Muscle of back (tissue), 11 donors: Measurements from ENCODE around the gene MMP14. TPM values are rescaled to one million over a fixed set of nuclear protein-coding genes. Genes with fewer than 3 reads are reported as not detected.
"Not testable (repeated sequence)": the region's sequence is repeated elsewhere in the genome, so short reads cannot be mapped to it uniquely, and the experiment has no call there.

ENCODE experiments used
- DNase-seq, 3 donors: peaks; one replicate each; pipeline versions ENCODE4 v3.0.0 to v3.0.0-alpha.2; 2013
- polyA plus RNA-seq, 10 donors: library from polyadenylated mRNA; unstranded; fragments of 120-200 nt; gene quantifications; one replicate each; pipeline ENCODE4 v1.2.1, GENCODE V29; 2013; ENCODE audit not compliant: insufficient read length in 10 of 10

MMP14 gene
- polyA plus RNA-seq, 10 donors: 138 to 238 (median 186) TPM

- peak in 1 of 3 donors; percentile 64 for DNase-seq
Measured at GRCh38 chr14:22838631-22839041, 2.3 kb downstream of the MMP14 start.

- no peak for DNase-seq
Measured at GRCh38 chr14:22839159-22839779, 2.9 kb downstream of the MMP14 start.

GRCh38 chr14:22841311-22841710, 4.9 kb downstream of the MMP14 start:
- no peak for DNase-seq

- no peak for DNase-seq
Measured at GRCh38 chr14:22841769-22842168, 5.4 kb downstream of the MMP14 start.

- no peak for DNase-seq
Measured at GRCh38 chr14:22842211-22843122, 6.1 kb downstream of the MMP14 start.

GRCh38 chr14:22843123-22843925, 6.9 kb downstream of the MMP14 start:
- DNase-seq: no peak

- DNase-seq: no peak
Measured at GRCh38 chr14:22844221-22845102, 8.1 kb downstream of the MMP14 start.

- DNase-seq: no peak
Measured at GRCh38 chr14:22845103-22845394, 8.7 kb downstream of the MMP14 start.

- DNase-seq: no peak
Measured at GRCh38 chr14:22845821-22846625, 9.6 kb downstream of the MMP14 start.

GRCh38 chr14:22846811-22847307, 10.5 kb downstream of the MMP14 start:
- no peak for DNase-seq

GRCh38 chr14:22847661-22848341, 11.4 kb downstream of the MMP14 start:
- peak in 2 of 3 donors; percentile 36 for DNase-seq

- peak; percentile 88 to 98 (median 95) for DNase-seq
Measured at GRCh38 chr14:22848351-22849164, 12.2 kb downstream of the MMP14 start.

- peak in 2 of 3 donors; percentile 87 to 95 for DNase-seq
Measured at GRCh38 chr14:22849212-22849819, 12.9 kb downstream of the MMP14 start.

- peak; percentile 77 to 95 (median 93) for DNase-seq
Measured at GRCh38 chr14:22850944-22851764, 14.8 kb downstream of the MMP14 start.

GRCh38 chr14:22852178-22852577, 15.8 kb downstream of the MMP14 start:
- DNase-seq: not testable (repeated sequence)

- DNase-seq: no peak
Measured at GRCh38 chr14:22852599-22852939, 16.2 kb downstream of the MMP14 start.
